ENCODE measurements around the gene PLAC8.
"Not testable (repeated sequence)": the region's sequence is repeated elsewhere in the genome, so short reads cannot be mapped to it uniquely, and the experiment has no call there.

The PLAC8 gene

GRCh38 chr4:83112678-83113428 is 1.7 kb downstream of the PLAC8 start:
- DNase-seq (ENCODE audit: low read depth, low spot score) = peak; percentile 57

- DNase-seq (ENCODE audit: low read depth, low spot score) = no peak
Measured at GRCh38 chr4:83112231-83112630, 2.3 kb downstream of the PLAC8 start.

GRCh38 chr4:83111751-83112141 is 2.8 kb downstream of the PLAC8 start:
- not testable (repeated sequence) for DNase-seq (ENCODE audit: low read depth, low spot score)

- no peak for DNase-seq (ENCODE audit: low read depth, low spot score)
Measured at GRCh38 chr4:83110970-83111750, 3.4 kb downstream of the PLAC8 start.

GRCh38 chr4:83110223-83110945 is 4.1 kb downstream of the PLAC8 start:
- DNase-seq (ENCODE audit: low read depth, low spot score) = peak; percentile 89

- DNase-seq (ENCODE audit: low read depth, low spot score) = peak; percentile 72
Measured at GRCh38 chr4:83109480-83110222, 4.9 kb downstream of the PLAC8 start.

GRCh38 chr4:83108101-83108861 is 6.2 kb downstream of the PLAC8 start:
- DNase-seq (ENCODE audit: low read depth, low spot score) = no peak

- no peak for DNase-seq (ENCODE audit: low read depth, low spot score)
Measured at GRCh38 chr4:83107631-83108030, 6.9 kb downstream of the PLAC8 start.

- peak; percentile 5 for DNase-seq (ENCODE audit: low read depth, low spot score)
Measured at GRCh38 chr4:83104991-83105390, 9.5 kb downstream of the PLAC8 start.

GRCh38 chr4:83096397-83096796 is 18.1 kb downstream of the PLAC8 start:
- DNase-seq (ENCODE audit: low read depth, low spot score) = no peak

- no peak for DNase-seq (ENCODE audit: low read depth, low spot score)
Measured at GRCh38 chr4:83093060-83093640, 21.4 kb downstream of the PLAC8 start.

GRCh38 chr4:83089410-83090157 is 24.9 kb downstream of the PLAC8 start:
- DNase-seq (ENCODE audit: low read depth, low spot score) = no peak

GRCh38 chr4:83084956-83085355 is 29.6 kb downstream of the PLAC8 start:
- not testable (repeated sequence) for DNase-seq (ENCODE audit: low read depth, low spot score)

GRCh38 chr4:83083925-83084475 is 30.5 kb downstream of the PLAC8 start:
- DNase-seq (ENCODE audit: low read depth, low spot score) = no peak

GRCh38 chr4:83082777-83083176 is 31.8 kb downstream of the PLAC8 start:
- peak; percentile 25 for DNase-seq (ENCODE audit: low read depth, low spot score)

- DNase-seq (ENCODE audit: low read depth, low spot score) = no peak
Measured at GRCh38 chr4:83080561-83080960, 34.0 kb downstream of the PLAC8 start.

- peak; percentile 63 for DNase-seq (ENCODE audit: low read depth, low spot score)
Measured at GRCh38 chr4:83075311-83076095, 39.0 kb downstream of the PLAC8 start.

GRCh38 chr4:83074783-83075182 is 39.7 kb downstream of the PLAC8 start:
- DNase-seq (ENCODE audit: low read depth, low spot score) = not testable (repeated sequence)
